Loucy (cell line): ENCODE measurements around the gene ECT2L.

Experiments used
- H2AFZ ChIP-seq: fragments of 200-600 bp; sonication (generic); 2 replicates; pipeline ENCODE4 v1.6.0; 2016; ENCODE audit warnings: antibody characterized with exemption, mild to moderate bottlenecking, low read length, moderate library complexity
- H3F3A ChIP-seq: fragments of 200-600 bp; 2 replicates; pipeline ENCODE4 v1.6.0; 2016; ENCODE audit warnings: antibody characterized with exemption, low read depth, mild to moderate bottlenecking
- H3K27me3 ChIP-seq: fragments of 200-600 bp; sonication (generic); 2 replicates; pipeline ENCODE4 v1.6.1; 2014; ENCODE audit warnings: low read length, mild to moderate bottlenecking; ENCODE audit not compliant: insufficient read depth, poor library complexity, severe bottlenecking
- H3K36me3 ChIP-seq: fragments of 200-600 bp; sonication (generic); 2 replicates; pipeline ENCODE4 v1.6.1; 2016; ENCODE audit warnings: low read length; ENCODE audit not compliant: insufficient read depth
- H3K4me1 ChIP-seq: fragments of 200-600 bp; sonication (generic); 2 replicates; pipeline ENCODE4 v1.5.1; 2014; ENCODE audit warnings: low read length, mild to moderate bottlenecking; ENCODE audit not compliant: insufficient read depth, poor library complexity, severe bottlenecking
- H3K4me2 ChIP-seq: fragments of 200-600 bp; sonication (generic); 2 replicates; pipeline ENCODE4 v1.6.0; 2014; ENCODE audit warnings: antibody characterized with exemption, low read length, low read depth, mild to moderate bottlenecking; ENCODE audit not compliant: poor library complexity, severe bottlenecking
- H3K4me3 ChIP-seq: fragments of 200-600 bp; sonication (generic); 2 replicates; pipeline ENCODE4 v1.5.1; 2014; ENCODE audit warnings: low read length, mild to moderate bottlenecking, mixed read lengths; ENCODE audit not compliant: poor library complexity, severe bottlenecking
- H3K79me2 ChIP-seq: fragments of 200-600 bp; sonication (generic); 2 replicates; pipeline ENCODE4 v1.6.1; 2014; ENCODE audit warnings: low read length; ENCODE audit not compliant: insufficient read depth
- H3K9ac ChIP-seq: fragments of 200-600 bp; sonication (generic); 2 replicates; pipeline ENCODE4 v1.6.0; 2014; ENCODE audit warnings: mild to moderate bottlenecking, low read depth, low read length, moderate library complexity; ENCODE audit not compliant: poor library complexity, severe bottlenecking
- H3K9me2 ChIP-seq: fragments of 200-600 bp; sonication (generic); replicated peaks from 2 replicates; pipeline ENCODE4 v1.6.1; 2016; ENCODE audit warnings: low read depth, low read length, mixed read lengths
- H3K9me3 ChIP-seq: fragments of 200-600 bp; sonication (generic); 2 replicates; pipeline ENCODE4 v1.6.1; 2014; ENCODE audit warnings: mild to moderate bottlenecking, antibody characterized with exemption, low read length, low read depth; ENCODE audit not compliant: insufficient read depth
- H4K20me1 ChIP-seq: fragments of 200-600 bp; sonication (generic); 2 replicates; pipeline ENCODE4 v1.6.0; 2014; ENCODE audit warnings: antibody characterized with exemption, low read length, mild to moderate bottlenecking; ENCODE audit not compliant: insufficient read depth, poor library complexity, severe bottlenecking
- EZH2phosphoT487 ChIP-seq: fragments of 200-600 bp; IDR thresholded peaks from 2 replicates; pipeline ENCODE4 v1.6.1; 2018; ENCODE audit warnings: antibody characterized with exemption, mild to moderate bottlenecking, moderate library complexity, borderline replicate concordance
- TF ChIP-seq, protein P1 (sequence below): fragments of 200-600 bp; sonication (generic); conservative IDR thresholded peaks from 2 replicates; pipeline ENCODE4 v1.5.1; 2014; ENCODE audit warnings: mild to moderate bottlenecking, antibody characterized with exemption, low read length

Gene ECT2L

GRCh38 chr6:138773177-138774091, 22.5 kb upstream of the ECT2L start, which contains the start of gene CCDC28A:
Gene CCDC28A (plus strand): TSS chr6:138773769. CDS start chr6:138776121, 2,352 bp downstream.
- H3K4me2 ChIP-seq: peak within 1 kb of the TSS; percentile 84
- no peaks in the 10 kb centered on the region for H4K20me1 ChIP-seq
- H2AFZ ChIP-seq: peak within 1 kb of the TSS; percentile 85
- TF ChIP-seq, protein P1, sequence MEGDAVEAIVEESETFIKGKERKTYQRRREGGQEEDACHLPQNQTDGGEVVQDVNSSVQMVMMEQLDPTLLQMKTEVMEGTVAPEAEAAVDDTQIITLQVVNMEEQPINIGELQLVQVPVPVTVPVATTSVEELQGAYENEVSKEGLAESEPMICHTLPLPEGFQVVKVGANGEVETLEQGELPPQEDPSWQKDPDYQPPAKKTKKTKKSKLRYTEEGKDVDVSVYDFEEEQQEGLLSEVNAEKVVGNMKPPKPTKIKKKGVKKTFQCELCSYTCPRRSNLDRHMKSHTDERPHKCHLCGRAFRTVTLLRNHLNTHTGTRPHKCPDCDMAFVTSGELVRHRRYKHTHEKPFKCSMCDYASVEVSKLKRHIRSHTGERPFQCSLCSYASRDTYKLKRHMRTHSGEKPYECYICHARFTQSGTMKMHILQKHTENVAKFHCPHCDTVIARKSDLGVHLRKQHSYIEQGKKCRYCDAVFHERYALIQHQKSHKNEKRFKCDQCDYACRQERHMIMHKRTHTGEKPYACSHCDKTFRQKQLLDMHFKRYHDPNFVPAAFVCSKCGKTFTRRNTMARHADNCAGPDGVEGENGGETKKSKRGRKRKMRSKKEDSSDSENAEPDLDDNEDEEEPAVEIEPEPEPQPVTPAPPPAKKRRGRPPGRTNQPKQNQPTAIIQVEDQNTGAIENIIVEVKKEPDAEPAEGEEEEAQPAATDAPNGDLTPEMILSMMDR: no peak
- no peak for TF ChIP-seq EZH2phosphoT487
- H3K79me2 ChIP-seq: peaks cover 25% of the 10 kb centered on the region
- H3K36me3 ChIP-seq: no peaks in the 10 kb centered on the region
- peaks cover 31% of the 10 kb centered on the region for H3K4me1 ChIP-seq
- no peaks in the 10 kb centered on the region for H3F3A ChIP-seq
- peak within 1 kb of the TSS; percentile 81 for H3K4me3 ChIP-seq
- peak within 1 kb of the TSS; percentile 79 for H3K9ac ChIP-seq
- H3K9me2 ChIP-seq: no peaks in the 10 kb centered on the region
- H3K9me3 ChIP-seq: no peaks in the 10 kb centered on the region
- H3K27me3 ChIP-seq: no peaks in the 10 kb centered on the region

DNA sequence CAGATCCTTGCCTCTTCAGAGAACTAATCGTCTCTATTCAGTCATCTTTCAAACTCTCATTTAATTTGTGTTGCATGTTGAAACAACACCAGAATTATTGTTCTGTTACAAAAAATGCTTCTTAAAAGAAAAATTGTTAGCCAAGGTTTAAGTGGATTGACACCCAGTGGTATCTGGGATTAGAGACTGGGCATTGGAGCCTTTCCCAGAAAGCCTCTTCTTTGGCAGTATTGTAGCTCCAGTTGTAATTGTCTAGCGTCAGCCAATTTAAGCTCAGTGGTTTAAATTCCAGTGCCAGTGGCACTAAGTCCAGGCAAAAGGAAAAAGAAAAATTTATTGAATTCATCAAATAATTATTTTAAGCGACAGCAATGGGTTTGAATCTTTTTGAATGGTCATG, 21.5 kb upstream of the ECT2L start:
- Histone ChIP-seq H2AFZ (peak overlapping the region; percentile 85; the same call in 1 of the 2 replicates), H3K36me3 (no peaks in the 10 kb centered on the region), H3K4me2 (peak overlapping the region; percentile 84), H3K79me2 (peaks cover 25% of the 10 kb centered on the region), H3K27me3 (no peaks in the 10 kb centered on the region), H3F3A (no peaks in the 10 kb centered on the region), H3K9ac (peak overlapping the region; percentile 79), H3K4me1 (peaks cover 23% of the 10 kb centered on the region), H4K20me1 (no peaks in the 10 kb centered on the region), H3K4me3 (peak overlapping the region; percentile 81), H3K9me2 (no peaks in the 10 kb centered on the region), H3K9me3 (no peaks in the 10 kb centered on the region)
- no peak for TF ChIP-seq EZH2phosphoT487
- TF ChIP-seq, protein P1: no peak

GRCh38 chr6:138776659-138777058, 19.2 kb upstream of the ECT2L start:
- no peak overlapping the region for H3K4me3 ChIP-seq
- no peaks in the 10 kb centered on the region for H3F3A ChIP-seq
- H3K4me2 ChIP-seq: no peak overlapping the region
- peaks cover 25% of the 10 kb centered on the region for H3K79me2 ChIP-seq
- H3K9me2 ChIP-seq: no peaks in the 10 kb centered on the region
- no peaks in the 10 kb centered on the region; the same call in 1 of the 2 replicates for H3K36me3 ChIP-seq
- H3K4me1 ChIP-seq: peaks cover 22% of the 10 kb centered on the region
- no peaks in the 10 kb centered on the region for H4K20me1 ChIP-seq
- no peaks in the 10 kb centered on the region for H3K27me3 ChIP-seq
- no peak overlapping the region for H2AFZ ChIP-seq
- TF ChIP-seq, protein P1: no peak
- TF ChIP-seq EZH2phosphoT487: no peak
- H3K9ac ChIP-seq: no peak overlapping the region
- H3K9me3 ChIP-seq: no peaks in the 10 kb centered on the region
